Astrocyte of the cerebellum (primary cell): ENCODE results near the gene OLIG1.

Source experiments
- DNase-seq: peaks from one replicate; pipeline ENCODE4 v3.0.0-alpha.2; 2011; ENCODE audit warnings: low read depth
- H3K4me3 ChIP-seq: 2 replicates; pipeline ENCODE4 v1.5.1; 2011; ENCODE audit warnings: mild to moderate bottlenecking, low read depth, low read length, moderate library complexity
- in situ Hi-C: cut with HindIII; loops from 2 replicates; pipeline ENCODE4 v1.10.0; 2017; ENCODE audit warnings: low sequenced_read_pairs
- TF ChIP-seq, protein P1 (sequence below): IDR thresholded peaks from 2 replicates; pipeline ENCODE4 v1.5.1; 2012; ENCODE audit warnings: low read length, low read depth, moderate library complexity, mild to moderate bottlenecking; ENCODE audit errors: missing control alignments

The OLIG1 gene

DNA sequence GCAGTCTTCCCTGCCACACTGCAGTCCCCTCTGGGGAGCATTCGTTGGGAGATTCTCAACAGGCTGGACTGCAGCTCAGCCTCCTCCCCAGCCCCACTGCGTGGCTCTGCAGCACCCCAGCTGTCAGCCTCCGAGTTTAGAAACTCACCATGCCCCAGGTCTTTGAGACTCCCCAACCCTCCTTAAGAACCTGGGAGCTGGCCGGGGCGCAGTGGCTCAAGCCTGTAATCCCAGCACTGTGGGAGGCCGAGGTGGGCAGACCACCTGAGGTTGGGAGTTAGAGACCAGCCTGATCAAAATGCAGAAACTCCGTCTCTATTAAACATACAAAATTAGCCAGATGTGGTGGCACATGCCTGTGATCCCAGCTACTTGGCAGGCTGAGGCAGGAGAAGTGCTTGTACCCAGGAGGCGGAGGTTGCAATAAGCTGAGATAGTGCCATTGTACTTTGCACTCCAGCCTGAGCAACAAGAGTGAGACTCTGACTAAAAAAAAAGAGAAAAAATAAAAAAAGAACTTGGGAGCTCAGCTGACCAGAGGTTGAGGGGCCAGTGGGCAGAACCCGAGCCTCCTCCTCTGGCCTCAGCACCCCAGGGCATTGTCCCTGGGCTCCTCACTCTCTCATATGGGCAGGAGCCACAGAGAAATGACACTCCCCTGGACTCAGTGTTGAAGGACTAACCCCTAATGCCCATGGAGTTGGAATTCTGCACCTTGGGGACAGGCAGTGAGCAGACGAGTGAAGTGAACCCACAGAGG lies 38.6 kb upstream of the OLIG1 start:
- DNase-seq, result no peak
- in situ Hi-C loops, result no loop called here
- TF ChIP-seq, protein P1, sequence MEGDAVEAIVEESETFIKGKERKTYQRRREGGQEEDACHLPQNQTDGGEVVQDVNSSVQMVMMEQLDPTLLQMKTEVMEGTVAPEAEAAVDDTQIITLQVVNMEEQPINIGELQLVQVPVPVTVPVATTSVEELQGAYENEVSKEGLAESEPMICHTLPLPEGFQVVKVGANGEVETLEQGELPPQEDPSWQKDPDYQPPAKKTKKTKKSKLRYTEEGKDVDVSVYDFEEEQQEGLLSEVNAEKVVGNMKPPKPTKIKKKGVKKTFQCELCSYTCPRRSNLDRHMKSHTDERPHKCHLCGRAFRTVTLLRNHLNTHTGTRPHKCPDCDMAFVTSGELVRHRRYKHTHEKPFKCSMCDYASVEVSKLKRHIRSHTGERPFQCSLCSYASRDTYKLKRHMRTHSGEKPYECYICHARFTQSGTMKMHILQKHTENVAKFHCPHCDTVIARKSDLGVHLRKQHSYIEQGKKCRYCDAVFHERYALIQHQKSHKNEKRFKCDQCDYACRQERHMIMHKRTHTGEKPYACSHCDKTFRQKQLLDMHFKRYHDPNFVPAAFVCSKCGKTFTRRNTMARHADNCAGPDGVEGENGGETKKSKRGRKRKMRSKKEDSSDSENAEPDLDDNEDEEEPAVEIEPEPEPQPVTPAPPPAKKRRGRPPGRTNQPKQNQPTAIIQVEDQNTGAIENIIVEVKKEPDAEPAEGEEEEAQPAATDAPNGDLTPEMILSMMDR, result no peak
- H3K4me3 ChIP-seq, result no peak overlapping the region

DNA sequence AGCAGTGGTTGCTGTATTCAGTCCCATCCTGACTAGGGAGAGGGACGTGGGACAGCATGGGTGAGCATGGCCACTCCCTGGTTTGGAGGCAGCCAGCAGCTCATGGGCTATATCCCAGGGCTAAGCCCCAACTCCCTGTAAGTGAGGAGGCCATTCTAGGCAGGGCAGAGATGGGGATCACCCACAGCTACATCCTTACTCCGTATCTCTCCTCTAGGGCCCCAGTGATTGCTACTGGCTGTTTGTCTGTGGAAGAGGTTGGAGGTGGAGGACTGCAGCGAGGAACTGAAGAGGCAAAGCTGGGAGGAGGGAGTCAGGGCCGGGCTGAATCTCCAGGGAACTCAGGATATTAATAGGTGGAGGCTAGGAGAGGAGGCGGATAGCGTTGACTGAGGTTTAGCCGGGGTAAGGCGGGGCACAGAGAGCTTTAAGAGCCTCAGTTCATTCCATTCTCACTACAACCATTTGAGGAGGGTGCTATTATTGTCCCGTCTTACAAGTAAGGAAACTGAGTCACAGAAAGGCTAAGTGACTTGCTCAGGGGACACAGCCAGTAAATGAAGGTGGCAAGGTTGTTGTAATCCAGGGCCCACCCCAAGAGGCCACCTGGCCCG lies 37.4 kb upstream of the OLIG1 start:
- in situ Hi-C loops, result no loop called here
- no peak for DNase-seq
- TF ChIP-seq, protein P1, result no peak
- no peak overlapping the region for H3K4me3 ChIP-seq

- DNase-seq, result no peak
- TF ChIP-seq, protein P1, result no peak
- in situ Hi-C loops, result no loop called here
- no peak overlapping the region for H3K4me3 ChIP-seq
Observed at GRCh38 chr21:33033094-33033951, 36.6 kb upstream of the OLIG1 start.

- no peak overlapping the region for H3K4me3 ChIP-seq
- DNase-seq, result no peak
- TF ChIP-seq, protein P1, result no peak
- in situ Hi-C loops, result no loop called here
Observed at GRCh38 chr21:33033961-33034413, 36.0 kb upstream of the OLIG1 start.

DNA sequence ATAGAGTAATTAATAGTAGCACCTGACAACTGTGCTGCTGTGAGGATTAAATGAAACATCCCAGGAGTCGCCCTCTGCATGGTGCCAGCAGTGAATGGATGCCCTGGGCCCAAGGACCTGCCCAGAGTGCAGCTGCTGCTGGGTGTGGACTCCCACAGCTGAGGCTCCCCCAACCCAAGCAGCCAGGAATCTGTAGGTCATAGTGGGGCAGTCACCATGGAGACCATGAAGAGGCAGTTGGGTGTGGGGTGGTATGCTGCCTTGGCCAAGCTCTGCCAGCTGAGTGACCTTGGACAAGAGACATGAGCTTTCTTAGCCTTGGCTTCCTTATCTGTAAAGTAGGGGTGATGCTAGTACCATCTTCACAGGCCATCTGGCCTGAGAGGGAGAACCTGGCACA lies 34.8 kb upstream of the OLIG1 start:
- H3K4me3 ChIP-seq, result no peak overlapping the region
- TF ChIP-seq, protein P1, result no peak
- no peak for DNase-seq
- in situ Hi-C loops, result no loop called here

GRCh38 chr21:33036430-33037162 lies 33.3 kb upstream of the OLIG1 start:
- in situ Hi-C loops, result no loop called here
- no peak overlapping the region for H3K4me3 ChIP-seq
- TF ChIP-seq, protein P1, result no peak
- no peak for DNase-seq
